ENCODE results near the gene AKNA. TPM values are rescaled to one million over a fixed set of nuclear protein-coding genes. Genes with fewer than 3 reads are reported as not detected.

AKNA gene
- total RNA-seq, 3 donors from 2014 or later (not counting 1 experiment from before 2014, with no cell fraction given), result 577 to 743 (median 676) TPM

- no peak for TF ChIP-seq CTCF (IDR thresholded peaks at IDR 0.05)
- Mint-ChIP-seq H3K27me3 (ENCODE audit: low read depth in 2 of 2) (no peaks in the 10 kb centered on the region), H3K27ac (no peak overlapping the region), H3K36me3 (no peaks in the 10 kb centered on the region), H3K9me3 (no peaks in the 10 kb centered on the region), H3K4me1 (peaks cover 6 to 15% of the 10 kb centered on the region in 2 donors), H3K4me3 (no peak overlapping the region)
- ATAC-seq (no peak), DNase-seq (no peak)
- WGBS (ENCODE audit: insufficient coverage), result 97% methylated on average over 7 of the region's 7 CpGs
- H3K27me3 ChIP-seq (ENCODE audit: control insufficient read depth, insufficient read depth, low read length), result no peaks in the 10 kb centered on the region
- intact Hi-C loops (cut with micrococcal nuclease), result loop anchor here (5.0 kb wide), 1 partner anchor 79 kb away; no protein-coding TSS in a partner anchor
- H3K36me3 ChIP-seq (ENCODE audit: control insufficient read depth, insufficient read depth, low read length), result no peaks in the 10 kb centered on the region
- no peaks in the 10 kb centered on the region for H3K9me3 ChIP-seq (ENCODE audit: control insufficient read depth, insufficient read depth, low read length)
- peaks cover 7% of the 10 kb centered on the region for H3K4me1 ChIP-seq (ENCODE audit: control insufficient read depth, insufficient read depth, low read length)
- no peak overlapping the region for H3K27ac ChIP-seq (ENCODE audit: low read length)
- H3K4me3 ChIP-seq (ENCODE audit: low read length), result no peak overlapping the region
These were observed 20.9 kb upstream of the AKNA start for GRCh38 chr9:114408645-114409044.

- WGBS (ENCODE audit: insufficient coverage), result 94% methylated on average over 5 of the region's 5 CpGs
- DNase-seq (no peak), ATAC-seq (no peak)
- no peak overlapping the region for H3K4me3 ChIP-seq (ENCODE audit: low read length)
- H3K27me3 ChIP-seq (ENCODE audit: control insufficient read depth, insufficient read depth, low read length), result no peaks in the 10 kb centered on the region
- Mint-ChIP-seq H3K4me3 (no peak overlapping the region), H3K4me1 (peaks cover 6 to 15% of the 10 kb centered on the region in 2 donors), H3K36me3 (no peaks in the 10 kb centered on the region), H3K27me3 (ENCODE audit: low read depth in 2 of 2) (no peaks in the 10 kb centered on the region), H3K27ac (no peak overlapping the region), H3K9me3 (no peaks in the 10 kb centered on the region)
- peaks cover 7% of the 10 kb centered on the region for H3K4me1 ChIP-seq (ENCODE audit: control insufficient read depth, insufficient read depth, low read length)
- H3K9me3 ChIP-seq (ENCODE audit: control insufficient read depth, insufficient read depth, low read length), result no peaks in the 10 kb centered on the region
- H3K27ac ChIP-seq (ENCODE audit: low read length), result no peak overlapping the region
- TF ChIP-seq CTCF (IDR thresholded peaks at IDR 0.05), result no peak
- intact Hi-C loops (cut with micrococcal nuclease), result loop anchor here (5.0 kb wide), 1 partner anchor 79 kb away; no protein-coding TSS in a partner anchor
- H3K36me3 ChIP-seq (ENCODE audit: control insufficient read depth, insufficient read depth, low read length), result no peaks in the 10 kb centered on the region
These were observed 20.1 kb upstream of the AKNA start for GRCh38 chr9:114407889-114408288.

GRCh38 chr9:114406441-114406840 lies 18.7 kb upstream of the AKNA start:
- Mint-ChIP-seq H3K36me3 (no peaks in the 10 kb centered on the region), H3K27ac (no peak overlapping the region), H3K4me3 (no peak overlapping the region), H3K4me1 (peaks cover 6 to 15% of the 10 kb centered on the region in 2 donors), H3K9me3 (no peaks in the 10 kb centered on the region), H3K27me3 (ENCODE audit: low read depth in 2 of 2) (no peaks in the 10 kb centered on the region)
- whole genome bisulfite sequencing (ENCODE audit: insufficient coverage), result 92% methylated on average over 13 of the region's 13 CpGs
- Histone ChIP-seq H3K27ac (ENCODE audit: low read length) (no peak overlapping the region), H3K4me1 (ENCODE audit: control insufficient read depth, insufficient read depth, low read length) (peaks cover 7% of the 10 kb centered on the region), H3K27me3 (ENCODE audit: control insufficient read depth, insufficient read depth, low read length) (no peaks in the 10 kb centered on the region), H3K4me3 (ENCODE audit: low read length) (no peak overlapping the region), H3K36me3 (ENCODE audit: control insufficient read depth, insufficient read depth, low read length) (no peaks in the 10 kb centered on the region), H3K9me3 (ENCODE audit: control insufficient read depth, insufficient read depth, low read length) (no peaks in the 10 kb centered on the region)
- no peak for ATAC-seq
- TF ChIP-seq CTCF (IDR thresholded peaks at IDR 0.05), result no peak
- DNase-seq, result no peak
- intact Hi-C loops (cut with micrococcal nuclease), result loop anchor here (5.0 kb wide), 1 partner anchor 81 kb away; no protein-coding TSS in a partner anchor

Data from natural killer cell (primary cell).